Activated CD8-positive, alpha-beta T cell treated with anti-CD3 and anti-CD28 coated beads for 36 hours (primary cell): ENCODE measurements around the gene IFT20. TPM values are rescaled to one million over a fixed set of nuclear protein-coding genes. Genes with fewer than 3 reads are reported as not detected.
"Not testable (repeated sequence)": the region's sequence is repeated elsewhere in the genome, so short reads cannot be mapped to it uniquely, and the experiment has no call there.

Experiments
- ATAC-seq: fragments of 200-7000 bp; cut with Tn5 transposase; one replicate; pipeline ENCODE4 v1.10.0; 2021; ENCODE audit warnings: mild to moderate bottlenecking, moderate library complexity
- CTCF ChIA-PET: fragments of 350-600 bp; sonication (Branson Sonifier 250); formaldehyde crosslinking; loops from one replicate; lab custom pipeline; 2021; ENCODE audit warnings: antibody characterized with exemption; lab: Charles Lee
- POLR2A ChIA-PET: fragments of 350-600 bp; sonication (Branson Sonifier 250); formaldehyde crosslinking; loops from one replicate; lab custom pipeline; 2021; ENCODE audit warnings: antibody characterized with exemption; lab: Charles Lee
- DNase-seq: peaks from one replicate; pipeline ENCODE4 v3.0.0-alpha.2; 2020
- H3K27ac Mint-ChIP-seq: one replicate; pipeline ENCODE4 v1.8.0; 2021; ENCODE audit warnings: mild to moderate bottlenecking, mixed read lengths
- H3K27me3 Mint-ChIP-seq: one replicate; pipeline ENCODE4 v1.8.0; 2021; ENCODE audit warnings: mixed read lengths
- H3K36me3 Mint-ChIP-seq: one replicate; pipeline ENCODE4 v1.8.0; 2021; ENCODE audit warnings: low read depth, mixed read lengths
- H3K4me1 Mint-ChIP-seq: one replicate; pipeline ENCODE4 v1.8.0; 2021; ENCODE audit warnings: low read depth, mixed read lengths
- H3K4me3 Mint-ChIP-seq: one replicate; pipeline ENCODE4 v1.8.0; 2021; ENCODE audit warnings: mild to moderate bottlenecking, moderate library complexity, mixed read lengths
- H3K9me3 Mint-ChIP-seq: one replicate; pipeline ENCODE4 v1.8.0; 2021; ENCODE audit warnings: mixed read lengths
- CTCF ChIP-seq: fragments of 200-600 bp; IDR thresholded peaks from one replicate; pipeline ENCODE4 v1.8.0; 2022; ENCODE audit warnings: antibody characterized with exemption, mild to moderate bottlenecking
- intact Hi-C: fragments of 100-400 bp; cut with micrococcal nuclease; formaldehyde crosslinking; loops from one replicate; pipeline ENCODE4 v1.10.0; 2022
- total RNA-seq, 2 experiments: library from RNA; stranded (reverse); gene quantifications; one replicate each; pipeline ENCODE4 v1.2.3, GENCODE V29; 2021

The IFT20 gene
- total RNA-seq, 2 experiments from 2014 or later, result 16.7 to 18.8 TPM

DNA sequence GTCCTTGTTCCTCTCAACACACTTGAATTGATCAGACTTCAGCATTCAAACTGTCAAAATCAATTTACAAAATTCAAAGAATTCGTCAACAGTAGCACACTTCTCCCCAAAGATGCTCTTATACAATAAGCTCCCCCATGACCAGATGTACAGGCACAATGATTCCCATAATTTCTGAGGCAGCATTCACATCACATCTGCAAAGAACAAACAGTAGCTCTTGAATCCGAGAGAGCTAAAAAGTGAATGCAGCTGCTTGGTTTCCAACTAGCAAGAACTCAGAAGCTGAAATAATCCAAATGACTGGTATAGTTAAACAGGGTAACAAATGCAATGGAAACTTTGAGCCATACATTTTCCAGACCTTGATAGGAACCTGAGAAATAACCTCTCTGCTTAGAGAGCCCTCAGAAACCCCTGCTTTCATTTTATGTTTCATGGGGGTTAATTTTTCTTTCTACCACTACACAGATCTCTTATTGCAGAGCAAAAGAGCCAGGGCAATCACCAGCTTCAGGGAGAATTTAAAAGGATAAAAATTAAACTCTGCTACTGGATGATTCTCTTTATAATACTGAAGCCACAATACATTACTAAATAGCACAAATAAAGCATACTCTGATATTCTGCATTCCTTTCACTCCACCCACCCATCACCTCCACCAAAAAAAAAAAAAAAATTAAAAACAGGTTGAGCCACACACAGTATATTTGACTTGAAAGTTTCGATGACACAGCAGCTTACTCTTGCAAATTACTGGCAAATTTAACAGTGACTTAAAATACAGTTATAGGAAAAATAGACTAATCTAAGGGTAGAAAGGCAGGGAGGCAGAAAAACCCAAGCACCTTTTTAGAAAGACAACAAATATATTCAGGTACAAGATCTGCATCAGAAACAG, 39.3 kb downstream of the IFT20 start:
- Mint-ChIP-seq H3K27me3 (peaks cover 13% of the 10 kb centered on the region), H3K27ac (peak overlapping the region; percentile 63), H3K4me1 (peaks cover 14% of the 10 kb centered on the region), H3K4me3 (no peak overlapping the region), H3K36me3 (no peaks in the 10 kb centered on the region), H3K9me3 (no peaks in the 10 kb centered on the region)
- intact Hi-C loops, result no loop called here
- ChIA-PET POLR2A (interaction anchor here (1.4 kb wide), 1 partner anchor 23 kb away, joined by 4 read pairs; the partner anchor contains the start of gene TMEM97), CTCF (no interaction called here)
- no peak for DNase-seq
- ATAC-seq, result peak; percentile 88
- TF ChIP-seq CTCF, result no peak

DNA sequence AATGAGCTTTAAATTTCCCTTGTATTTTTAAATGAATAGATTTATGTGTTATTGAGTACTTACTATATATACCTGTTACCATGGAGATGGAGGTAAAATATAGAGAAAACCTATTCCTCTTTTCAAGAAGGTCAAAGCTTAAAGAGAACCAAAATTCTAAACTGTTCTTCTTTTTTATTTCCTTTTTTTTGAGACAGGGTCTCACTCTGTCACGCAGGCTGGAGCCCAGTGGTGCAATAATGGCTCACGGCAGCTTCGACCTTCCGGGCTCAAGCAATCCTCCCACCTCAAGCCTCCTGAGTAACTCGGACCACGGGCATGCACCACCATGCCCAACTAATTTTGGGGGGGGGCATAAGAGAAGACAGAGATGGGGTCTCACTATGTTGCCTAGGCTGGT, 41.3 kb downstream of the IFT20 start:
- Mint-ChIP-seq H3K4me1 (peaks cover 14% of the 10 kb centered on the region), H3K27me3 (peaks cover 13% of the 10 kb centered on the region), H3K27ac (no peak overlapping the region), H3K4me3 (no peak overlapping the region), H3K9me3 (no peaks in the 10 kb centered on the region), H3K36me3 (no peaks in the 10 kb centered on the region)
- ATAC-seq, result no peak
- DNase-seq, result no peak
- POLR2A ChIA-PET, result no interaction called here
- CTCF ChIA-PET, result interaction anchor here (1.6 kb wide), 1 partner anchor 42 kb away, joined by 4 read pairs; no protein-coding TSS in a partner anchor
- intact Hi-C loops, result no loop called here
- TF ChIP-seq CTCF, result no peak

DNA sequence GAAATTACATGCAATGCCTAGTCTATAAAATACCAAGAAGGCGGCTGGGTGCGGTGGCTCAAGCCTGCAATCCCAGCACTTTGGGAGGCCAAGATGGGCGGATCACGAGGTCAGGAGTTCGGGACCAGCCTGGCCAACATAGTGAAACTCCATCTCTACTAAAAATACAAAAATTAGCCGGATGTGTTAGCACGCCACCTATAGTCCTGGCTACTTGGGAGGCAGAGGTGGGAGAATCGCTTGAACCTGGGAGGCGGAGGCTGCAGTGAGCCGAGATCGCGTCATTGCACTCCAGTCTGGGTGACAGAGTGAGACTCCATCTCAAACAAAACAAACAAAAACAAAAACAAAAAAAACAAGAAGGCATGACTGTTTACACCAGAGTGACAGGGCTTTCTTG, 42.4 kb downstream of the IFT20 start:
- Mint-ChIP-seq H3K4me1 (peaks cover 14% of the 10 kb centered on the region), H3K27me3 (peaks cover 13% of the 10 kb centered on the region)
- POLR2A ChIA-PET, CTCF ChIA-PET, H3K4me3 Mint-ChIP-seq, DNase-seq, H3K9me3 Mint-ChIP-seq, H3K36me3 Mint-ChIP-seq, H3K27ac Mint-ChIP-seq, intact Hi-C loops, ATAC-seq: not testable (repeated sequence)

DNA sequence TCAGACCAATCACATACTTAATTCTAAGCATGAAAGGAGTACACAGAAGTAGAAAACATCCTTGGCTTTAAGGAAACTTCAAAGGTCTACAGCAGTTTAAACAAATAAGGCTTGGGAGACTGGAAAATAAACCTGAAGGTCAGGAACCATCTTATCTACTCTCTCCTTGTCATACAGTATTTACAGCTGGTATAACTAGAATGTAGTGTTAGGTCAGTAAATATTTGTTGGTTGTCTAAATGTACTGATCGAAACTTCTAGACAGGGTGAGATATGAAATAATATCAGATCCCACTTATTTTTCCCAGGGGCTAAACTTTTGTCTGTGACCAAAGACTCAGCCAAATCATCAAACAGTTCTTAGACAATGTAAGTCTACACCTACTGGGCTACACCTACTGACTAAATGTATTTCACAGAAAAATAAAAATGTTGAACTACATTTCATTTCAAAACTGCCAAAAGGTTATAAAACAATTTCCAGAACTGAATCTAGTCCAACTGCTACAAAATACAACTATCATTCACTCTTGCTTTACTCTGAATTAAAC, 43.4 kb downstream of the IFT20 start:
- Mint-ChIP-seq H3K9me3 (no peaks in the 10 kb centered on the region), H3K27me3 (peaks cover 13% of the 10 kb centered on the region), H3K27ac (no peak overlapping the region), H3K4me1 (peaks cover 14% of the 10 kb centered on the region), H3K36me3 (no peaks in the 10 kb centered on the region), H3K4me3 (no peak overlapping the region)
- TF ChIP-seq CTCF, result no peak
- ChIA-PET CTCF (no interaction called here), POLR2A (no interaction called here)
- no peak for ATAC-seq
- no peak for DNase-seq
- intact Hi-C loops, result no loop called here

DNA sequence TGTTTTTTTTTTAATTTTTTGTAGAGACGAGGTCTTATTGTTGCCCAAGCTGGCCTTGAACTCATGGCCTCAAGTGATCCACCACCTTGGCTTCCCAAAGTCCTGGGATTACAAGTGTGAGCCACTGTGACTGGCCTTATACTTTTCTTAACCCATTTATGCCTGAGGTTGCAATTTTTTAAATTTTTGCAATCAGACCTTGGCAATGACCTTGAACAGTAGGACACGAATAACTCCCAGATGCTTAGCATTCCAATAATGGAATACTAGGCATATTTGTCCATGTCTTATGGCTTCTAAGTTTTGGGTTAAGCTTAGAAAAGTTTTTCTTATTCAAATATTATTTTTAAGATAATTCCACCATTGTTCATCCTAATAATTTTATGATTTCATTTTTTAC, 44.6 kb downstream of the IFT20 start:
- intact Hi-C loops, result no loop called here
- peaks cover 2% of the 10 kb centered on the region for H3K4me1 Mint-ChIP-seq
- H3K4me3 Mint-ChIP-seq, result no peak overlapping the region
- ATAC-seq (no peak), DNase-seq (no peak)
- H3K36me3 Mint-ChIP-seq, result no peaks in the 10 kb centered on the region
- H3K27me3 Mint-ChIP-seq, result peaks cover 13% of the 10 kb centered on the region
- ChIA-PET POLR2A (no interaction called here), CTCF (interaction anchor here (0.8 kb wide), 1 partner anchor 10 kb away, joined by 4 read pairs; no protein-coding TSS in a partner anchor)
- no peak for TF ChIP-seq CTCF
- H3K9me3 Mint-ChIP-seq, result no peaks in the 10 kb centered on the region
- no peak overlapping the region for H3K27ac Mint-ChIP-seq
